Cardiac fibroblast (primary cell): ENCODE results near the gene ZBED5.
A peak's percentile ranks its signal among the peaks of the same experiment; 100 is the strongest.

Experiments used
- DNase-seq, 2 donors: peaks; one replicate each; pipeline versions ENCODE4 v3.0.0 to v3.0.0-alpha.2; 2010; ENCODE audit warnings: low read depth in 2 of 2
- H3K4me3 ChIP-seq, 2 donors: replicated peaks in 1 of 2; 1 replicate in 1 of 2; 2 replicates in 1 of 2; pipeline ENCODE4 v1.5.1; 2011; ENCODE audit warnings: low read depth in 2 of 2, low read length in 2 of 2, mild to moderate bottlenecking in 2 of 2, moderate library complexity in 1 of 2
- CTCF ChIP-seq: IDR thresholded peaks from one replicate; pipeline ENCODE4 v1.5.1; 2011; ENCODE audit warnings: low read depth, mild to moderate bottlenecking, low read length, inconsistent platforms

Gene ZBED5

GRCh38 chr11:10878408-10879214, 20.8 kb upstream of the ZBED5 start:
- peak; percentile 85 to 88 for DNase-seq
- TF ChIP-seq CTCF: peak; percentile 97
- H3K4me3 ChIP-seq: no peak overlapping the region

GRCh38 chr11:10876158-10876557, 18.3 kb upstream of the ZBED5 start:
- DNase-seq: no peak
- no peak overlapping the region for H3K4me3 ChIP-seq
- no peak for TF ChIP-seq CTCF

GRCh38 chr11:10875430-10876021, 17.7 kb upstream of the ZBED5 start:
- TF ChIP-seq CTCF: no peak
- DNase-seq: no peak

GRCh38 chr11:10872097-10872496, 14.2 kb upstream of the ZBED5 start:
- DNase-seq: no peak
- H3K4me3 ChIP-seq: no peak overlapping the region
- no peak for TF ChIP-seq CTCF

More at GRCh38 chr11:10875430-10876021, 17.7 kb upstream of the ZBED5 start:
- H3K4me3 ChIP-seq: no peak overlapping the region

- no peak for TF ChIP-seq CTCF
- no peak overlapping the region for H3K4me3 ChIP-seq
- no peak for DNase-seq
Measured at GRCh38 chr11:10868352-10868751, 10.5 kb upstream of the ZBED5 start.

- TF ChIP-seq CTCF: no peak
- peak; percentile 58 to 60 for DNase-seq
- no peak overlapping the region for H3K4me3 ChIP-seq
Measured at GRCh38 chr11:10866893-10867331, 9.1 kb upstream of the ZBED5 start.
